HG03575 (cell line): ENCODE data around the gene MRFAP1L1.
"Not testable (repeated sequence)": the region's sequence is repeated elsewhere in the genome, so short reads cannot be mapped to it uniquely, and the experiment has no call there.

Experiments used
- ATAC-seq: cut with Tn5 transposase; IDR thresholded peaks from one replicate; pipeline ENCODE4 v1.9.1; 2021; ENCODE audit not compliant: unreplicated experiment, insufficient number of reproducible peaks, low FRiP score; ENCODE audit errors: extremely low read depth

Gene MRFAP1L1

GRCh38 chr4:6709230-6710114, at the start of gene MRFAP1L1:
TSS of gene MRFAP1L1 (minus strand) at chr4:6709865. CDS start at chr4:6709629, 236 bp downstream.
- no peak for ATAC-seq

- ATAC-seq = no peak
These were observed 49.1 kb upstream of the MRFAP1L1 start for GRCh38 chr4:6758728-6759127.

- ATAC-seq = not testable (repeated sequence)
These were observed 46.7 kb upstream of the MRFAP1L1 start for GRCh38 chr4:6756345-6756744.

- ATAC-seq = no peak
These were observed 45.6 kb upstream of the MRFAP1L1 start for GRCh38 chr4:6755088-6755753.

GRCh38 chr4:6754481-6755087, 44.9 kb upstream of the MRFAP1L1 start:
- ATAC-seq = no peak

GRCh38 chr4:6753891-6754290, 44.2 kb upstream of the MRFAP1L1 start:
- ATAC-seq = no peak

GRCh38 chr4:6753103-6753560, 43.5 kb upstream of the MRFAP1L1 start:
- no peak for ATAC-seq

- no peak for ATAC-seq
These were observed 42.8 kb upstream of the MRFAP1L1 start for GRCh38 chr4:6752486-6752829.

- ATAC-seq = no peak
These were observed 42.2 kb upstream of the MRFAP1L1 start for GRCh38 chr4:6751611-6752485.

- ATAC-seq = no peak
These were observed 40.9 kb upstream of the MRFAP1L1 start for GRCh38 chr4:6750286-6751221.

GRCh38 chr4:6749340-6750171, 39.9 kb upstream of the MRFAP1L1 start:
- no peak for ATAC-seq

GRCh38 chr4:6748286-6748685, 38.6 kb upstream of the MRFAP1L1 start:
- ATAC-seq = no peak

GRCh38 chr4:6747294-6748051, 37.8 kb upstream of the MRFAP1L1 start:
- ATAC-seq = no peak

- ATAC-seq = no peak
These were observed 37.1 kb upstream of the MRFAP1L1 start for GRCh38 chr4:6746721-6747293.

GRCh38 chr4:6742989-6743388, 33.3 kb upstream of the MRFAP1L1 start:
- no peak for ATAC-seq

GRCh38 chr4:6742507-6742906, 32.8 kb upstream of the MRFAP1L1 start:
- no peak for ATAC-seq
